ENCODE measurements around the gene SCRN1. TPM values are rescaled to one million over a fixed set of nuclear protein-coding genes. Genes with fewer than 3 reads are reported as not detected.

Gene SCRN1
- total and polyA plus RNA-seq, 2 donors (not counting 1 experiment from before 2014, with no cell fraction given): 124 to 142 TPM

- H3K27me3 ChIP-seq (ENCODE audit: control insufficient read depth, insufficient read depth, low read length): no peaks in the 10 kb centered on the region
- DNase-seq (ENCODE audit: low read depth in 2 of 2): no peak
- no peak overlapping the region for H3K27ac ChIP-seq (ENCODE audit: insufficient read depth, low read length)
- no peak overlapping the region for H3K9ac ChIP-seq (ENCODE audit: insufficient read depth, low read length)
- peaks cover 10% of the 10 kb centered on the region for H3K36me3 ChIP-seq (ENCODE audit: control insufficient read depth, insufficient read depth, low read length)
- no peaks in the 10 kb centered on the region for H4K20me1 ChIP-seq (ENCODE audit: control insufficient read depth, extremely low read depth, insufficient read depth, low read length)
- no peaks in the 10 kb centered on the region for H3K9me3 ChIP-seq (ENCODE audit: control insufficient read depth, insufficient read depth, low read depth, low read length)
- H2AFZ ChIP-seq (ENCODE audit: low read length): no peak overlapping the region
- no peaks in the 10 kb centered on the region for H3K79me2 ChIP-seq (ENCODE audit: control insufficient read depth, insufficient read depth, low read length)
- H3K4me1 ChIP-seq (ENCODE audit: control insufficient read depth, extremely low read depth, insufficient read depth, low read length): no peaks in the 10 kb centered on the region
- TF ChIP-seq EZH2 (IDR thresholded peaks at IDR 0.05; ENCODE audit: low read length, missing control alignments): no peak
- TF ChIP-seq, protein P1, sequence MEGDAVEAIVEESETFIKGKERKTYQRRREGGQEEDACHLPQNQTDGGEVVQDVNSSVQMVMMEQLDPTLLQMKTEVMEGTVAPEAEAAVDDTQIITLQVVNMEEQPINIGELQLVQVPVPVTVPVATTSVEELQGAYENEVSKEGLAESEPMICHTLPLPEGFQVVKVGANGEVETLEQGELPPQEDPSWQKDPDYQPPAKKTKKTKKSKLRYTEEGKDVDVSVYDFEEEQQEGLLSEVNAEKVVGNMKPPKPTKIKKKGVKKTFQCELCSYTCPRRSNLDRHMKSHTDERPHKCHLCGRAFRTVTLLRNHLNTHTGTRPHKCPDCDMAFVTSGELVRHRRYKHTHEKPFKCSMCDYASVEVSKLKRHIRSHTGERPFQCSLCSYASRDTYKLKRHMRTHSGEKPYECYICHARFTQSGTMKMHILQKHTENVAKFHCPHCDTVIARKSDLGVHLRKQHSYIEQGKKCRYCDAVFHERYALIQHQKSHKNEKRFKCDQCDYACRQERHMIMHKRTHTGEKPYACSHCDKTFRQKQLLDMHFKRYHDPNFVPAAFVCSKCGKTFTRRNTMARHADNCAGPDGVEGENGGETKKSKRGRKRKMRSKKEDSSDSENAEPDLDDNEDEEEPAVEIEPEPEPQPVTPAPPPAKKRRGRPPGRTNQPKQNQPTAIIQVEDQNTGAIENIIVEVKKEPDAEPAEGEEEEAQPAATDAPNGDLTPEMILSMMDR (conservative IDR thresholded peaks at IDR 0.05 in 1 of 2, IDR thresholded peaks at IDR 0.05 in 1 of 2; ENCODE audit: low read depth in 1 of 2, low read length in 2 of 2): no peak
- no peak overlapping the region for H3K4me2 ChIP-seq (ENCODE audit: extremely low read depth, insufficient read depth, low read length)
- H3K4me3 ChIP-seq (replicated peaks in 1 of 4; ENCODE audit: control extremely low read depth in 1 of 4, insufficient read depth in 1 of 4, low read depth in 3 of 4, low read length in 4 of 4): no peak overlapping the region
These were observed 38.4 kb downstream of the SCRN1 start for GRCh38 chr7:29951206-29951605.

GRCh38 chr7:29950480-29950879 lies 39.1 kb downstream of the SCRN1 start:
- no peaks in the 10 kb centered on the region for H3K79me2 ChIP-seq (ENCODE audit: control insufficient read depth, insufficient read depth, low read length)
- no peak overlapping the region for H2AFZ ChIP-seq (ENCODE audit: low read length)
- no peak overlapping the region for H3K4me3 ChIP-seq (replicated peaks in 1 of 4; ENCODE audit: control extremely low read depth in 1 of 4, insufficient read depth in 1 of 4, low read depth in 3 of 4, low read length in 4 of 4)
- no peaks in the 10 kb centered on the region for H3K4me1 ChIP-seq (ENCODE audit: control insufficient read depth, extremely low read depth, insufficient read depth, low read length)
- no peak for DNase-seq (ENCODE audit: low read depth in 2 of 2)
- H3K9ac ChIP-seq (ENCODE audit: insufficient read depth, low read length): no peak overlapping the region
- H3K9me3 ChIP-seq (ENCODE audit: control insufficient read depth, insufficient read depth, low read depth, low read length): no peaks in the 10 kb centered on the region
- no peaks in the 10 kb centered on the region for H4K20me1 ChIP-seq (ENCODE audit: control insufficient read depth, extremely low read depth, insufficient read depth, low read length)
- H3K27ac ChIP-seq (ENCODE audit: insufficient read depth, low read length): no peak overlapping the region
- H3K27me3 ChIP-seq (ENCODE audit: control insufficient read depth, insufficient read depth, low read length): no peaks in the 10 kb centered on the region
- H3K36me3 ChIP-seq (ENCODE audit: control insufficient read depth, insufficient read depth, low read length): peaks cover 10% of the 10 kb centered on the region
- H3K4me2 ChIP-seq (ENCODE audit: extremely low read depth, insufficient read depth, low read length): no peak overlapping the region
- TF ChIP-seq EZH2 (IDR thresholded peaks at IDR 0.05; ENCODE audit: low read length, missing control alignments): no peak

GRCh38 chr7:29948587-29948986 lies 41.0 kb downstream of the SCRN1 start:
- Histone ChIP-seq H3K79me2 (ENCODE audit: control insufficient read depth, insufficient read depth, low read length) (no peaks in the 10 kb centered on the region), H3K4me1 (ENCODE audit: control insufficient read depth, extremely low read depth, insufficient read depth, low read length) (no peaks in the 10 kb centered on the region), H4K20me1 (ENCODE audit: control insufficient read depth, extremely low read depth, insufficient read depth, low read length) (no peaks in the 10 kb centered on the region), H2AFZ (ENCODE audit: low read length) (no peak overlapping the region), H3K36me3 (ENCODE audit: control insufficient read depth, insufficient read depth, low read length) (peaks cover 12% of the 10 kb centered on the region), H3K9ac (ENCODE audit: insufficient read depth, low read length) (no peak overlapping the region), H3K4me3 (replicated peaks in 1 of 4; ENCODE audit: control extremely low read depth in 1 of 4, insufficient read depth in 1 of 4, low read depth in 3 of 4, low read length in 4 of 4) (no peak overlapping the region), H3K27me3 (ENCODE audit: control insufficient read depth, insufficient read depth, low read length) (no peaks in the 10 kb centered on the region), H3K27ac (ENCODE audit: insufficient read depth, low read length) (no peak overlapping the region), H3K4me2 (ENCODE audit: extremely low read depth, insufficient read depth, low read length) (no peak overlapping the region), H3K9me3 (ENCODE audit: control insufficient read depth, insufficient read depth, low read depth, low read length) (no peaks in the 10 kb centered on the region)
- no peak for TF ChIP-seq EZH2 (IDR thresholded peaks at IDR 0.05; ENCODE audit: low read length, missing control alignments)
- TF ChIP-seq, protein P1 (conservative IDR thresholded peaks at IDR 0.05 in 1 of 2, IDR thresholded peaks at IDR 0.05 in 1 of 2; ENCODE audit: low read depth in 1 of 2, low read length in 2 of 2): no peak
- DNase-seq (ENCODE audit: low read depth in 2 of 2): no peak

All from fibroblast of lung (primary cell).